Progenitor cell of endocrine pancreas (in vitro differentiated cells): Measurements from ENCODE around the gene KIRREL1. TPM values are rescaled to one million over a fixed set of nuclear protein-coding genes. Genes with fewer than 3 reads are reported as not detected.
A peak's percentile ranks its signal among the peaks of the same experiment; 100 is the strongest.
"Not testable (repeated sequence)": the region's sequence is repeated elsewhere in the genome, so short reads cannot be mapped to it uniquely, and the experiment has no call there.

ENCODE experiments used
- DNase-seq: peaks from one replicate; pipeline ENCODE4 v3.0.0; 2021; ENCODE audit warnings: low spot score; ENCODE audit not compliant: unreplicated experiment
- H3K27ac Mint-ChIP-seq: 2 replicates; pipeline ENCODE4 v1.8.0; 2021; ENCODE audit warnings: mild to moderate bottlenecking, moderate library complexity, mixed read lengths
- H3K27me3 Mint-ChIP-seq: 2 replicates; pipeline ENCODE4 v1.8.0; 2021; ENCODE audit warnings: mixed read lengths
- H3K36me3 Mint-ChIP-seq: 2 replicates; pipeline ENCODE4 v1.8.0; 2022; ENCODE audit warnings: mixed read lengths; ENCODE audit not compliant: insufficient read depth
- H3K4me1 Mint-ChIP-seq: 2 replicates; pipeline ENCODE4 v1.8.0; 2021; ENCODE audit warnings: low read depth, mixed read lengths
- H3K4me3 Mint-ChIP-seq: 2 replicates; pipeline ENCODE4 v1.8.0; 2021; ENCODE audit warnings: low read depth, mild to moderate bottlenecking, moderate library complexity, mixed read lengths
- H3K9me3 Mint-ChIP-seq: 2 replicates; pipeline ENCODE4 v1.8.0; 2021; ENCODE audit warnings: low read depth, mixed read lengths
- CTCF ChIP-seq: fragments of 200-600 bp; sonication (generic); IDR thresholded peaks from one replicate; pipeline ENCODE4 v1.5.0; 2021; ENCODE audit warnings: antibody characterized with exemption, mild to moderate bottlenecking; ENCODE audit not compliant: unreplicated experiment
- total RNA-seq: library from RNA; stranded (reverse); gene quantifications from 2 replicates; pipeline ENCODE4 v1.2.1, GENCODE V29; 2021

Gene KIRREL1
- total RNA-seq, 1 donor from 2014 or later = 43.8 TPM

- Mint-ChIP-seq H3K27me3 (peaks cover 19% of the 10 kb centered on the region), H3K4me3 (no peak overlapping the region), H3K4me1 (peaks cover 2% of the 10 kb centered on the region), H3K36me3 (no peaks in the 10 kb centered on the region), H3K9me3 (no peaks in the 10 kb centered on the region), H3K27ac (no peak overlapping the region)
- TF ChIP-seq CTCF = peak; percentile 92
- DNase-seq = peak; percentile 74
Measured at GRCh38 chr1:158124999-158125398, 131.6 kb downstream of the KIRREL1 start.

GRCh38 chr1:158126425-158126824 lies 133.0 kb downstream of the KIRREL1 start:
- DNase-seq = no peak
- TF ChIP-seq CTCF = no peak
- Mint-ChIP-seq H3K9me3 (no peaks in the 10 kb centered on the region), H3K27me3 (peaks cover 11% of the 10 kb centered on the region), H3K27ac (no peak overlapping the region), H3K36me3 (no peaks in the 10 kb centered on the region), H3K4me3 (no peak overlapping the region), H3K4me1 (peaks cover 2% of the 10 kb centered on the region)

GRCh38 chr1:158128531-158128930 lies 135.1 kb downstream of the KIRREL1 start:
- not testable (repeated sequence) for DNase-seq, H3K36me3 Mint-ChIP-seq, H3K4me1 Mint-ChIP-seq, H3K4me3 Mint-ChIP-seq, H3K27me3 Mint-ChIP-seq, H3K27ac Mint-ChIP-seq, H3K9me3 Mint-ChIP-seq

GRCh38 chr1:158131217-158131616 lies 137.8 kb downstream of the KIRREL1 start:
- DNase-seq = no peak
- Mint-ChIP-seq H3K27me3 (peaks cover 2% of the 10 kb centered on the region), H3K9me3 (no peaks in the 10 kb centered on the region), H3K36me3 (no peaks in the 10 kb centered on the region), H3K4me1 (no peaks in the 10 kb centered on the region), H3K27ac (no peak overlapping the region), H3K4me3 (no peak overlapping the region)
- no peak for TF ChIP-seq CTCF

GRCh38 chr1:158140764-158141192 lies 147.3 kb downstream of the KIRREL1 start:
- Mint-ChIP-seq H3K27ac (no peak overlapping the region), H3K9me3 (no peaks in the 10 kb centered on the region), H3K4me3 (no peak overlapping the region), H3K27me3 (peaks cover under 1% of the 10 kb centered on the region), H3K36me3 (no peaks in the 10 kb centered on the region), H3K4me1 (no peaks in the 10 kb centered on the region)
- no peak for TF ChIP-seq CTCF
- DNase-seq = no peak

- Mint-ChIP-seq H3K9me3 (no peaks in the 10 kb centered on the region), H3K27ac (no peak overlapping the region), H3K4me3 (no peak overlapping the region), H3K36me3 (no peaks in the 10 kb centered on the region), H3K4me1 (no peaks in the 10 kb centered on the region), H3K27me3 (peaks cover 28% of the 10 kb centered on the region)
- no peak for TF ChIP-seq CTCF
- no peak for DNase-seq
Measured at GRCh38 chr1:158145173-158145719, 151.8 kb downstream of the KIRREL1 start.
